AG20443 (cell line): Measurements from ENCODE around the gene RBFOX2.

Experiments
- DNase-seq: peaks from one replicate; pipeline ENCODE4 v3.0.0; 2012; ENCODE audit warnings: low spot score, mixed read lengths

The RBFOX2 gene

GRCh38 chr22:35697142-35697541 is 331.5 kb downstream of the RBFOX2 start:
- DNase-seq: no peak

GRCh38 chr22:35695202-35695601 is 333.4 kb downstream of the RBFOX2 start:
- DNase-seq: no peak

GRCh38 chr22:35690001-35690400 is 338.6 kb downstream of the RBFOX2 start:
- DNase-seq: no peak

- no peak for DNase-seq
Measured at GRCh38 chr22:35688913-35689675, 339.5 kb downstream of the RBFOX2 start.
